ENCODE results near the gene SSTR3. TPM values are rescaled to one million over a fixed set of nuclear protein-coding genes. Genes with fewer than 3 reads are reported as not detected.
A peak's percentile ranks its signal among the peaks of the same experiment; 100 is the strongest.

SSTR3 gene
- total and polyA plus RNA-seq, 10 of the 15 experiments (the other 5 are each of a cell fraction or from before 2014, with no cell fraction given), result 0.03 to 4.5 (median 2.4) TPM

GRCh38 chr22:37232140-37232998, 20.1 kb upstream of the SSTR3 start:
- BruUV-seq (replicated peaks), result no TSS peak
- H3K4me1 ChIP-seq (ENCODE audit: control insufficient read depth, insufficient read depth, low read length), result peaks cover 89% of the 10 kb centered on the region
- in situ Hi-C loops (cut with MboI), result no loop called here
- ATAC-seq, result no peak
- FAIRE-seq, result no peak
- ChIA-PET RAD21 (ENCODE audit: unreplicated experiment) (interaction anchor here (1.1 to 4.6 kb wide), 4 partner anchors 10 to 27 kb away, joined by 3 to 99 read pairs (median 18); partner anchors contain the start of gene RAC2), SMC1A (ENCODE audit: uncharacterized antibody, unreplicated experiment) (interaction anchor here (0.8 to 6.5 kb wide), 4 partner anchors 10 to 28 kb away, joined by 3 to 109 read pairs (median 46); partner anchors contain the start of gene RAC2), CTCF (interaction anchor here (0.7 to 5.3 kb wide), 5 partner anchors 12 to 33 kb away, joined by 3 to 84 read pairs (median 21); partner anchors contain the start of gene RAC2), POLR2A (interaction anchor here (2.2 to 5.8 kb wide), 4 partner anchors 10 to 28 kb away, joined by 6 to 140 read pairs (median 22); partner anchors contain the start of gene RAC2)
- H3K9ac ChIP-seq (ENCODE audit: control insufficient read depth, insufficient read depth, low read length), result peak overlapping the region; percentile 11
- peak overlapping the region; percentile 79 for H3K4me2 ChIP-seq (ENCODE audit: control insufficient read depth, insufficient read depth)
- peak overlapping the region; percentile 100 for H3K27ac ChIP-seq (ENCODE audit: control insufficient read depth, insufficient read depth)
- H3K9me3 ChIP-seq (replicated peaks; ENCODE audit: control insufficient read depth, insufficient read depth, low read length), result no peaks in the 10 kb centered on the region
- no peak overlapping the region for H2AFZ ChIP-seq (ENCODE audit: control insufficient read depth, low read depth, low read length)
- H3K27me3 ChIP-seq (replicated peaks in 1 of 2; ENCODE audit: control insufficient read depth in 2 of 2, insufficient read depth in 2 of 2, low read length in 1 of 2), result no peaks in the 10 kb centered on the region
- peaks cover 59% of the 10 kb centered on the region for H3K79me2 ChIP-seq (ENCODE audit: control insufficient read depth, insufficient read depth, low read length)
- H3K4me3 ChIP-seq, result no peak overlapping the region
- DNase-seq (ENCODE audit: low read depth, low spot score), result no peak
- 50% methylated on average over 15 of the region's 15 CpGs for WGBS (ENCODE audit: insufficient coverage, insufficient replicate concordance, low lambda C conversion rate, missing lambda C conversion rate)
- H3K36me3 ChIP-seq (ENCODE audit: control insufficient read depth in 2 of 2, insufficient read depth in 2 of 2, low read length in 1 of 2), result peaks cover 42 to 52% of the 10 kb centered on the region in 2 experiments
- no peak for TF ChIP-seq RUNX3 (IDR thresholded peaks at IDR 0.05; ENCODE audit: low read length)
- TF ChIP-seq, protein P1, sequence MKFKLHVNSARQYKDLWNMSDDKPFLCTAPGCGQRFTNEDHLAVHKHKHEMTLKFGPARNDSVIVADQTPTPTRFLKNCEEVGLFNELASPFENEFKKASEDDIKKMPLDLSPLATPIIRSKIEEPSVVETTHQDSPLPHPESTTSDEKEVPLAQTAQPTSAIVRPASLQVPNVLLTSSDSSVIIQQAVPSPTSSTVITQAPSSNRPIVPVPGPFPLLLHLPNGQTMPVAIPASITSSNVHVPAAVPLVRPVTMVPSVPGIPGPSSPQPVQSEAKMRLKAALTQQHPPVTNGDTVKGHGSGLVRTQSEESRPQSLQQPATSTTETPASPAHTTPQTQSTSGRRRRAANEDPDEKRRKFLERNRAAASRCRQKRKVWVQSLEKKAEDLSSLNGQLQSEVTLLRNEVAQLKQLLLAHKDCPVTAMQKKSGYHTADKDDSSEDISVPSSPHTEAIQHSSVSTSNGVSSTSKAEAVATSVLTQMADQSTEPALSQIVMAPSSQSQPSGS (IDR thresholded peaks at IDR 0.05; ENCODE audit: low read length), result no peak
- TF ChIP-seq HDGF (IDR thresholded peaks at IDR 0.05), result peak; percentile 41; the same call in 1 of the 2 replicates
- no peak for TF ChIP-seq BHLHE40 (IDR thresholded peaks at IDR 0.05; ENCODE audit: borderline replicate concordance in 1 of 2, low read depth in 2 of 2, low read length in 1 of 2)
- intact Hi-C loops (cut with micrococcal nuclease; ENCODE audit: unreplicated experiment), result no loop called here
- peaks cover 8% of the 10 kb centered on the region; the same call in 1 of the 2 replicates for H4K20me1 ChIP-seq (ENCODE audit: control insufficient read depth, insufficient read depth)

All from GM12878 (cell line).